COLO829 (cell line): ENCODE measurements around the gene ADRA2A.

Experiments
- DNase-seq: peaks from one replicate; pipeline ENCODE4 v3.0.0; 2012; ENCODE audit warnings: low spot score

Gene ADRA2A

GRCh38 chr10:111109501-111110242 lies 32.8 kb downstream of the ADRA2A start:
- DNase-seq: no peak

GRCh38 chr10:111110771-111111170 lies 33.9 kb downstream of the ADRA2A start:
- DNase-seq: no peak

GRCh38 chr10:111112333-111112732 lies 35.5 kb downstream of the ADRA2A start:
- DNase-seq: no peak

- no peak for DNase-seq
Observed at GRCh38 chr10:111113238-111113960, 36.6 kb downstream of the ADRA2A start.

- no peak for DNase-seq
Observed at GRCh38 chr10:111113961-111114757, 37.3 kb downstream of the ADRA2A start.

GRCh38 chr10:111114758-111115500 lies 38.1 kb downstream of the ADRA2A start:
- DNase-seq: no peak

GRCh38 chr10:111116211-111116610 lies 39.4 kb downstream of the ADRA2A start:
- DNase-seq: no peak

- DNase-seq: no peak
Observed at GRCh38 chr10:111116762-111117445, 40.1 kb downstream of the ADRA2A start.

- DNase-seq: no peak
Observed at GRCh38 chr10:111117528-111118277, 40.9 kb downstream of the ADRA2A start.

GRCh38 chr10:111118758-111119157 lies 41.9 kb downstream of the ADRA2A start:
- no peak for DNase-seq

- no peak for DNase-seq
Observed at GRCh38 chr10:111119637-111120036, 42.8 kb downstream of the ADRA2A start.

GRCh38 chr10:111122127-111122526 lies 45.3 kb downstream of the ADRA2A start:
- no peak for DNase-seq

- DNase-seq: no peak
Observed at GRCh38 chr10:111123883-111124282, 47.1 kb downstream of the ADRA2A start.

- no peak for DNase-seq
Observed at GRCh38 chr10:111125102-111125501, 48.3 kb downstream of the ADRA2A start.

- no peak for DNase-seq
Observed at GRCh38 chr10:111126077-111126476, 49.2 kb downstream of the ADRA2A start.

- no peak for DNase-seq
Observed at GRCh38 chr10:111127081-111127848, 50.4 kb downstream of the ADRA2A start.

- DNase-seq: peak; percentile 20
Observed at GRCh38 chr10:111128331-111129180, 51.7 kb downstream of the ADRA2A start.

GRCh38 chr10:111129363-111129762 lies 52.5 kb downstream of the ADRA2A start:
- DNase-seq: no peak

GRCh38 chr10:111130471-111130870 lies 53.6 kb downstream of the ADRA2A start:
- DNase-seq: no peak
